ENCODE data around the gene KCNC4. TPM values are rescaled to one million over a fixed set of nuclear protein-coding genes. Genes with fewer than 3 reads are reported as not detected.

KCNC4 gene
- total RNA-seq, 1 donor from 2014 or later: 7.5 TPM

GRCh38 chr1:110250749-110251148, 40.6 kb downstream of the KCNC4 start:
- no peak for DNase-seq (ENCODE audit: low read depth, low spot score)

DNA sequence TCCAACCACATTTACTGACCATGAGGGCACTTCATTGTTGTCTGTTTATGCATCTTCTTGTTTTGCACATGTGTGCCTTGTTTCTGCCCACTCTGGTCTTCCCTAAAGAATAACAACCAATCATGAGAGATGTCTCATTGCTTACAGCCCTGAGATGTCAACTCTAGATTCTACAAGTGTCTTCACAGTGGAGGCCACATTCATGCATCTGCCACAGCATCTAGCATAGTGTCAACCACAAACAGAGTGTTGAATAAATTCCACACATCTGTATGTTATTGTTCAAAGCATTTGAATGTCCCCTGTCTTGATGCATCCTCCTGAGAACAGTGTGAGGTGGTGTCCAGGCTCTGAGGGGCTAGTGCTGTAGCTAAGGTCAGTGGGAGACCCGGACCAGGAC, 43.1 kb downstream of the KCNC4 start:
- DNase-seq (ENCODE audit: low read depth, low spot score): no peak

GRCh38 chr1:110254604-110255391, 44.7 kb downstream of the KCNC4 start:
- DNase-seq (ENCODE audit: low read depth, low spot score): no peak

GRCh38 chr1:110255392-110255787, 45.3 kb downstream of the KCNC4 start:
- DNase-seq (ENCODE audit: low read depth, low spot score): peak; percentile 13

DNA sequence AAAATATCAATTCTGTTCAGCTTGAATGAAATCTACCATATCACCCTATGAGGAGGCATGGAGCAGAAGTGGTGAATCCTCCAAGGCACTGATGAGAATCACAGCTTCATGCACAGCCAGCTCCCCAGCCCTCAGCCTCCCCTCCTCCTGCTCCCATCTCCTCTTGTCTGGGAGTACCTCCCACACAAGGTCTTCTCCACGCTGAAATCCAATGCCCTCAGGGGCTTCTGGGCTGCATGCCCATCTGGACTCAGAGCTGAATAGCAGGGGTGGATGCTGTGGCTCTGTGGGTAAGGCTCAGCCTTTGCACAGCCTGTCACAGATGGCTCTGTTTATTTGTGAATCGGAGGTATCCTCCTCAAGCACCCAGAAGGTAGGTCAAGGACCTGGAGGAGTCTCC, 48.6 kb downstream of the KCNC4 start:
- no peak for DNase-seq (ENCODE audit: low read depth, low spot score)

DNA sequence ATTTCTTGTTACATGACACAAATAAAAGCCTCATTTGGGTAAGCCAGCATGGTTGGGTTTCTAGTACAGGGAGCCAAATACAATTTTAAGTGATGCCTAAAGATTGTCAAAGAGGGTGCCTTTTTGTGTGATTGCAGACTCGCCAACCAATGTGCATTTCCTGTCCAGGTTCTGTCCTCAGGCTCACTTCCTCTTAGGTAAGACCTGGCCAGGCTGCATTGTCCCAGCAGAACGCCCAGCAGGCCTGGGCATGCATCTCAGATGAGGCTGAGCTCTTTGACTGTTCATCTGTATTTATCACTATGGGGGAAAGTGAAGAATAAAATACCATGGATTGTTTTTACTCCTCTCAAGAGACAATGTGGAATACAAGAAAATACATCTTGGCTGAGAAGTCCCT, 49.7 kb downstream of the KCNC4 start:
- DNase-seq (ENCODE audit: low read depth, low spot score): no peak

Other genes starting within 250 kb of the KCNC4 start
- 65.4 and 79.5 TPM in 2 replicates for gene AHCYL1, start 225.5 kb upstream of the KCNC4 start, total RNA-seq
- gene STRIP1, start 175.7 kb upstream of the KCNC4 start, total RNA-seq: 42.6 and 49.3 TPM in 2 replicates
- gene ALX3, start 139.6 kb upstream of the KCNC4 start, total RNA-seq: not detected in 2 replicates
- gene UBL4B, start 97.9 kb upstream of the KCNC4 start, total RNA-seq: not detected in 2 replicates
- gene SLC6A17, start 59.8 kb upstream of the KCNC4 start, total RNA-seq: under 0.01 TPM in 1 of 2 replicates, not detected in the other
- gene RBM15, start 129.1 kb downstream of the KCNC4 start, total RNA-seq: 41.4 and 56.3 TPM in 2 replicates
- 15.3 and 19.4 TPM in 2 replicates for gene SLC16A4, start 180.7 kb downstream of the KCNC4 start, total RNA-seq
- gene LAMTOR5, start 197.4 kb downstream of the KCNC4 start, total RNA-seq: 80.0 and 97.7 TPM in 2 replicates
- gene PROK1, start 240.8 kb downstream of the KCNC4 start, total RNA-seq: not detected in 2 replicates

Measured in pulmonary artery endothelial cell (primary cell).